ENCODE results near the gene HTR5A. TPM values are rescaled to one million over a fixed set of nuclear protein-coding genes. Genes with fewer than 3 reads are reported as not detected.

HTR5A gene
- total RNA-seq, 1 donor: under 0.01 TPM

Other genes with a start within 250 kb of the HTR5A start
- 6.3 TPM for gene PAXIP1, start 67.2 kb upstream of the HTR5A start, total RNA-seq
- 128 TPM for gene INSIG1, start 227.6 kb downstream of the HTR5A start, total RNA-seq